Body of pancreas (tissue), 4 donors: ENCODE data around the gene NRBP1.

Experiments
- CTCF ChIP-seq, 7 experiments: fragments of 450-650 bp in 4 of 7; fragments of 200-600 bp in 3 of 7; sonication (generic) in 3 of 7; IDR thresholded peaks; one replicate each; pipeline ENCODE4 v1.5.1; 2016 to 2019; ENCODE audit warnings: antibody characterized with exemption in 7 of 7
- POLR2A ChIP-seq, 3 donors: fragments of 450-650 bp; IDR thresholded peaks; one replicate each; pipeline ENCODE4 v1.6.1; 2016; ENCODE audit warnings: antibody characterized with exemption in 3 of 3, mild to moderate bottlenecking in 2 of 3

- TF ChIP-seq CTCF (IDR thresholded peaks at IDR 0.05) (no peak), POLR2A (IDR thresholded peaks at IDR 0.05) (no peak)
Measured at GRCh38 chr2:27441226-27441926, 12.9 kb downstream of the NRBP1 start.
